GM10266 (cell line): ENCODE results near the gene DIP2C.

Experiments used
- DNase-seq: peaks from one replicate; pipeline ENCODE4 v3.0.0; 2012; ENCODE audit errors: extremely low spot score
- TF ChIP-seq, protein P1 (sequence below): IDR thresholded peaks from 2 replicates; pipeline ENCODE4 v1.5.1; 2012; ENCODE audit warnings: mild to moderate bottlenecking, low read depth; ENCODE audit not compliant: control insufficient read depth, insufficient read depth; ENCODE audit errors: missing control alignments

The DIP2C gene

GRCh38 chr10:501596-501995, 187.9 kb downstream of the DIP2C start:
- TF ChIP-seq, protein P1, sequence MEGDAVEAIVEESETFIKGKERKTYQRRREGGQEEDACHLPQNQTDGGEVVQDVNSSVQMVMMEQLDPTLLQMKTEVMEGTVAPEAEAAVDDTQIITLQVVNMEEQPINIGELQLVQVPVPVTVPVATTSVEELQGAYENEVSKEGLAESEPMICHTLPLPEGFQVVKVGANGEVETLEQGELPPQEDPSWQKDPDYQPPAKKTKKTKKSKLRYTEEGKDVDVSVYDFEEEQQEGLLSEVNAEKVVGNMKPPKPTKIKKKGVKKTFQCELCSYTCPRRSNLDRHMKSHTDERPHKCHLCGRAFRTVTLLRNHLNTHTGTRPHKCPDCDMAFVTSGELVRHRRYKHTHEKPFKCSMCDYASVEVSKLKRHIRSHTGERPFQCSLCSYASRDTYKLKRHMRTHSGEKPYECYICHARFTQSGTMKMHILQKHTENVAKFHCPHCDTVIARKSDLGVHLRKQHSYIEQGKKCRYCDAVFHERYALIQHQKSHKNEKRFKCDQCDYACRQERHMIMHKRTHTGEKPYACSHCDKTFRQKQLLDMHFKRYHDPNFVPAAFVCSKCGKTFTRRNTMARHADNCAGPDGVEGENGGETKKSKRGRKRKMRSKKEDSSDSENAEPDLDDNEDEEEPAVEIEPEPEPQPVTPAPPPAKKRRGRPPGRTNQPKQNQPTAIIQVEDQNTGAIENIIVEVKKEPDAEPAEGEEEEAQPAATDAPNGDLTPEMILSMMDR: no peak
- no peak for DNase-seq

- TF ChIP-seq, protein P1: no peak
- no peak for DNase-seq
Observed at GRCh38 chr10:500876-501275, 188.6 kb downstream of the DIP2C start.

DNA sequence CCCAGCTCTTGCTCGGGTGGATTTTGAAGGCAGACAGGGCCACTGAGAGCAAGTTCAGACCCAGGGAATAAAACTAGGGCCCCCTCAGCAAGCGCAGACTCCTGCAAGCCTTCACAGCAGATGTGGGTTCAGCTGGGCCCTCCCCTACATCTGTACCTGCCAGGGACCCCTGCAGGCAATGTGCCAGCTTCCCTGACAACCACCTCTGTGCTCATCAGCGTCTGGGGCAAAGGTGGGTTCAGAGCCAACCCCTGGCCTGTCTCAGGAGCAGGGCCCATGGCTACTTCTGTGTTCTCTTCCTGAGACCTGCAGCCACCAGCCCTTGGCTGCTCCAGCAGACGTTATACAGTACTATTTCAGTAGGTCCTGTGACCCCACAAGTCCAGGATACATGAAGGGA, 189.5 kb downstream of the DIP2C start:
- TF ChIP-seq, protein P1: no peak
- DNase-seq: no peak

DNA sequence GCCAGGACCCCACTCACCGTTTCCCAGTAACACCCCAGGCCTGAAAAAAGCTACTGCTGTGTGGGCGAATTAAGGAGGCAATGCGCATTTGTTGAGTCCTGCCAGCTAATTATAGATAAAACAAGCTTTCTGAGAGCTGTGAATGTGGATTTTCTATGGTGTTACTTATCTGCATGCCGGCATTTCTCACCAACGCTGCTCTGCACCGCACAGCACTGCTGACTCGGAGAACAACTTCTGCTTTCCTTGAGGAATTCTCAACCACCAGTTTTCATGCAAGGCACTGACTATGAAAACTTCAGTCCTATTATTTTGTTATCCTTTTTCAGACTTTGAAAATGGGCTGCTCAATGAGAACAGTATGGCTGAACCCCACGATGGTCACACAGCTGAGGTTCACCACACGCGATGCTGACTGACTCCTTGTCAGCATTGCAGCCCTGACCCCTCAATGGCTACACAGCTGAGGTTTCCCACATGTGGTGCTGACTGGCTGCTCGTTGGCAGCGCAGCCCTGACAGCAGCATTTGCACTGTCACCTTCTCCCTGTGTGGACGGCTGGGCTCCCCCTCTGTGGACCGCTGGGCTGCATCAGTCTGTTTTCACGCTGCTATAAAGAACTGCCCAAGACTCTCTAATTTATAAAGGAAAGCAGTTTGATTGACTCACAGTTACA, 190.6 kb downstream of the DIP2C start:
- DNase-seq: no peak
- TF ChIP-seq, protein P1: no peak

GRCh38 chr10:497898-498451, 191.5 kb downstream of the DIP2C start:
- TF ChIP-seq, protein P1: no peak
- DNase-seq: no peak

- TF ChIP-seq, protein P1: no peak
- no peak for DNase-seq
Observed at GRCh38 chr10:497289-497688, 192.2 kb downstream of the DIP2C start.

- TF ChIP-seq, protein P1: no peak
- DNase-seq: no peak
Observed at GRCh38 chr10:494556-494955, 194.9 kb downstream of the DIP2C start.
